HG02798 (cell line): ENCODE results near the gene SLC14A1.

Experiments
- ATAC-seq: cut with Tn5 transposase; IDR thresholded peaks from one replicate; pipeline ENCODE4 v1.9.1; 2021; ENCODE audit warnings: mild to moderate bottlenecking; ENCODE audit not compliant: unreplicated experiment, poor library complexity

SLC14A1 gene

GRCh38 chr18:45723567-45724355 is at the start of gene SLC14A1:
SLC14A1 (plus strand) TSS chr18:45724181; CDS start chr18:45730321, 6,140 bp downstream.
- ATAC-seq: no peak

GRCh38 chr18:45677276-45677807 is 46.6 kb upstream of the SLC14A1 start:
- ATAC-seq: no peak

- ATAC-seq: no peak
These were observed 45.5 kb upstream of the SLC14A1 start for GRCh38 chr18:45678441-45678840.

GRCh38 chr18:45678850-45679249 is 45.1 kb upstream of the SLC14A1 start:
- no peak for ATAC-seq

- no peak for ATAC-seq
These were observed 43.8 kb upstream of the SLC14A1 start for GRCh38 chr18:45680066-45680690.

GRCh38 chr18:45682181-45682580 is 41.8 kb upstream of the SLC14A1 start:
- ATAC-seq: no peak

GRCh38 chr18:45684341-45685115 is 39.5 kb upstream of the SLC14A1 start:
- ATAC-seq: no peak

- peak; percentile 80 for ATAC-seq
These were observed 36.9 kb upstream of the SLC14A1 start for GRCh38 chr18:45686891-45687611.

- ATAC-seq: peak; percentile 44
These were observed 36.4 kb upstream of the SLC14A1 start for GRCh38 chr18:45687621-45688020.

GRCh38 chr18:45688113-45688512 is 35.9 kb upstream of the SLC14A1 start:
- ATAC-seq: no peak

- ATAC-seq: no peak
These were observed 35.1 kb upstream of the SLC14A1 start for GRCh38 chr18:45688833-45689232.

- ATAC-seq: no peak
These were observed 34.6 kb upstream of the SLC14A1 start for GRCh38 chr18:45689396-45689795.

- no peak for ATAC-seq
These were observed 32.8 kb upstream of the SLC14A1 start for GRCh38 chr18:45690975-45691815.

- ATAC-seq: no peak
These were observed 32.2 kb upstream of the SLC14A1 start for GRCh38 chr18:45691816-45692179.

- ATAC-seq: no peak
These were observed 21.2 kb upstream of the SLC14A1 start for GRCh38 chr18:45702708-45703265.

- no peak for ATAC-seq
These were observed 15.2 kb upstream of the SLC14A1 start for GRCh38 chr18:45708831-45709230.

- ATAC-seq: no peak
These were observed 11.9 kb upstream of the SLC14A1 start for GRCh38 chr18:45712061-45712460.

GRCh38 chr18:45713239-45713638 is 10.7 kb upstream of the SLC14A1 start:
- no peak for ATAC-seq

- no peak for ATAC-seq
These were observed 8.7 kb upstream of the SLC14A1 start for GRCh38 chr18:45715212-45715780.
